DOHH2 (cell line): Measurements from ENCODE around the gene LRRC23.

ENCODE experiments used
- CTCF ChIP-seq: fragments of 200-600 bp; sonication (generic); IDR thresholded peaks from one replicate; pipeline ENCODE4 v1.5.1; 2014; ENCODE audit warnings: antibody characterized with exemption, mild to moderate bottlenecking, low read depth, low read length; ENCODE audit not compliant: poor library complexity, severe bottlenecking
- EZH2phosphoT487 ChIP-seq: fragments of 200-600 bp; sonication (generic); IDR thresholded peaks from 2 replicates; pipeline ENCODE4 v1.6.1; 2017; ENCODE audit warnings: borderline replicate concordance, mild to moderate bottlenecking, antibody characterized with exemption, low read length, moderate library complexity, mixed read lengths

- TF ChIP-seq CTCF (no peak), EZH2phosphoT487 (no peak)
Observed at GRCh38 chr12:6883252-6883651, 21.4 kb upstream of the LRRC23 start.
